Progenitor cell of endocrine pancreas (in vitro differentiated cells): ENCODE measurements around the gene UBA7. TPM values are rescaled to one million over a fixed set of nuclear protein-coding genes. Genes with fewer than 3 reads are reported as not detected.
A peak's percentile ranks its signal among the peaks of the same experiment; 100 is the strongest.

Source experiments
- DNase-seq: peaks from one replicate; pipeline ENCODE4 v3.0.0; 2021; ENCODE audit warnings: low spot score; ENCODE audit not compliant: unreplicated experiment
- H3K27ac Mint-ChIP-seq: 2 replicates; pipeline ENCODE4 v1.8.0; 2021; ENCODE audit warnings: mild to moderate bottlenecking, moderate library complexity, mixed read lengths
- H3K27me3 Mint-ChIP-seq: 2 replicates; pipeline ENCODE4 v1.8.0; 2021; ENCODE audit warnings: mixed read lengths
- H3K36me3 Mint-ChIP-seq: 2 replicates; pipeline ENCODE4 v1.8.0; 2022; ENCODE audit warnings: mixed read lengths; ENCODE audit not compliant: insufficient read depth
- H3K4me1 Mint-ChIP-seq: 2 replicates; pipeline ENCODE4 v1.8.0; 2021; ENCODE audit warnings: low read depth, mixed read lengths
- H3K4me3 Mint-ChIP-seq: 2 replicates; pipeline ENCODE4 v1.8.0; 2021; ENCODE audit warnings: low read depth, mild to moderate bottlenecking, moderate library complexity, mixed read lengths
- H3K9me3 Mint-ChIP-seq: 2 replicates; pipeline ENCODE4 v1.8.0; 2021; ENCODE audit warnings: low read depth, mixed read lengths
- microRNA-seq: library from miRNA; unstranded; fragments of <30 nt; microRNA quantifications from one replicate; pipeline ENCODE4 v1.1.0, GENCODE V29; 2020; ENCODE audit warnings: borderline number of aligned reads; ENCODE audit not compliant: unreplicated experiment
- total RNA-seq: library from RNA; stranded (reverse); gene quantifications from 2 replicates; pipeline ENCODE4 v1.2.1, GENCODE V29; 2021
- TF ChIP-seq, protein P1 (sequence below): fragments of 200-600 bp; sonication (generic); IDR thresholded peaks from one replicate; pipeline ENCODE4 v1.5.0; 2021; ENCODE audit warnings: antibody characterized with exemption, mild to moderate bottlenecking; ENCODE audit not compliant: unreplicated experiment

Gene UBA7
- total RNA-seq, 1 donor from 2014 or later, result 1.2 TPM

DNA sequence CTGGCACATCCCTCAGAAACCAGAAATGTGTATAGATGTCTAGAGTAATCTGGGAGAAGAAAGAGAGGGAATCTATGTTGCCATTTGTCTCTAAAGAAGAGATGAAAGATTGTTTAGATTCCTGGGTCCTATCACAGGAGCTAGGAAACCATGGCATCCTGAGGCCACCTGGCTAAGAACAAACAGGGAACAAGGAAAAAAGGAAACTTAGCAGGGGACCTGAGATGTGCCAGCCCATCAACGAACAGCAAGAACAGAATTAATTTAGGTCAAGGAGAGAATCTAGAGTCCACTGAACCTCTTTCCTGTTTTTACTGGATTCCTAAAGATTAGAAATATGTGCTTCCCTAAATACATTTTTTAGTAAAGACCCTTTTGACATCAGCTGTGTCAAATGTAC, 57.7 kb downstream of the UBA7 start:
- no peak for DNase-seq
- H3K9me3 Mint-ChIP-seq, result no peaks in the 10 kb centered on the region
- H3K4me3 Mint-ChIP-seq, result peak overlapping the region; percentile 11
- peaks cover 11% of the 10 kb centered on the region for H3K4me1 Mint-ChIP-seq
- TF ChIP-seq, protein P1, sequence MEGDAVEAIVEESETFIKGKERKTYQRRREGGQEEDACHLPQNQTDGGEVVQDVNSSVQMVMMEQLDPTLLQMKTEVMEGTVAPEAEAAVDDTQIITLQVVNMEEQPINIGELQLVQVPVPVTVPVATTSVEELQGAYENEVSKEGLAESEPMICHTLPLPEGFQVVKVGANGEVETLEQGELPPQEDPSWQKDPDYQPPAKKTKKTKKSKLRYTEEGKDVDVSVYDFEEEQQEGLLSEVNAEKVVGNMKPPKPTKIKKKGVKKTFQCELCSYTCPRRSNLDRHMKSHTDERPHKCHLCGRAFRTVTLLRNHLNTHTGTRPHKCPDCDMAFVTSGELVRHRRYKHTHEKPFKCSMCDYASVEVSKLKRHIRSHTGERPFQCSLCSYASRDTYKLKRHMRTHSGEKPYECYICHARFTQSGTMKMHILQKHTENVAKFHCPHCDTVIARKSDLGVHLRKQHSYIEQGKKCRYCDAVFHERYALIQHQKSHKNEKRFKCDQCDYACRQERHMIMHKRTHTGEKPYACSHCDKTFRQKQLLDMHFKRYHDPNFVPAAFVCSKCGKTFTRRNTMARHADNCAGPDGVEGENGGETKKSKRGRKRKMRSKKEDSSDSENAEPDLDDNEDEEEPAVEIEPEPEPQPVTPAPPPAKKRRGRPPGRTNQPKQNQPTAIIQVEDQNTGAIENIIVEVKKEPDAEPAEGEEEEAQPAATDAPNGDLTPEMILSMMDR, result no peak
- H3K36me3 Mint-ChIP-seq, result peaks cover 3% of the 10 kb centered on the region
- H3K27ac Mint-ChIP-seq, result peak overlapping the region; percentile 43
- H3K27me3 Mint-ChIP-seq, result no peaks in the 10 kb centered on the region

Small RNAs within 50 kb of the gene (microRNA-seq; reads per million reads assigned to microRNA genes)
- gene MIR5193, result not detected

Other genes with a start within 250 kb of the UBA7 start
- gene APEH, start 139.6 kb downstream of the UBA7 start, total RNA-seq, result 160 and 178 TPM in 2 replicates
- 45.2 and 47.5 TPM in 2 replicates for gene MST1, start 124.5 kb downstream of the UBA7 start, total RNA-seq
- 52.2 and 54.4 TPM in 2 replicates for gene RNF123, start 124.4 kb downstream of the UBA7 start, total RNA-seq
- 0.86 TPM in 1 of 2 replicates, not detected in the other for gene AMIGO3, start 94.3 kb downstream of the UBA7 start, total RNA-seq
- 31.2 and 34.3 TPM in 2 replicates for gene GMPPB, start 90.0 kb downstream of the UBA7 start, total RNA-seq
- 43.4 and 46.3 TPM in 2 replicates for gene IP6K1, start 27.4 kb downstream of the UBA7 start, total RNA-seq
- gene CDHR4, start 14.1 kb downstream of the UBA7 start, total RNA-seq, result not detected in 2 replicates
- gene INKA1, start 10.7 kb downstream of the UBA7 start, total RNA-seq, result not detected in 2 replicates
- gene TRAIP, start 42.6 kb upstream of the UBA7 start, total RNA-seq, result 16.2 and 20.6 TPM in 2 replicates
- gene CAMKV, start 56.0 kb upstream of the UBA7 start, total RNA-seq, result 1.6 and 2.1 TPM in 2 replicates
- gene MST1R, start 89.9 kb upstream of the UBA7 start, total RNA-seq, result 4.4 and 6.5 TPM in 2 replicates
- 6.4 and 8.8 TPM in 2 replicates for gene MON1A, start 115.9 kb upstream of the UBA7 start, total RNA-seq
- gene RBM6, start 126.2 kb upstream of the UBA7 start, total RNA-seq, result 144 and 151 TPM in 2 replicates